ENCODE data around the gene FAM174B.

The FAM174B gene

DNA sequence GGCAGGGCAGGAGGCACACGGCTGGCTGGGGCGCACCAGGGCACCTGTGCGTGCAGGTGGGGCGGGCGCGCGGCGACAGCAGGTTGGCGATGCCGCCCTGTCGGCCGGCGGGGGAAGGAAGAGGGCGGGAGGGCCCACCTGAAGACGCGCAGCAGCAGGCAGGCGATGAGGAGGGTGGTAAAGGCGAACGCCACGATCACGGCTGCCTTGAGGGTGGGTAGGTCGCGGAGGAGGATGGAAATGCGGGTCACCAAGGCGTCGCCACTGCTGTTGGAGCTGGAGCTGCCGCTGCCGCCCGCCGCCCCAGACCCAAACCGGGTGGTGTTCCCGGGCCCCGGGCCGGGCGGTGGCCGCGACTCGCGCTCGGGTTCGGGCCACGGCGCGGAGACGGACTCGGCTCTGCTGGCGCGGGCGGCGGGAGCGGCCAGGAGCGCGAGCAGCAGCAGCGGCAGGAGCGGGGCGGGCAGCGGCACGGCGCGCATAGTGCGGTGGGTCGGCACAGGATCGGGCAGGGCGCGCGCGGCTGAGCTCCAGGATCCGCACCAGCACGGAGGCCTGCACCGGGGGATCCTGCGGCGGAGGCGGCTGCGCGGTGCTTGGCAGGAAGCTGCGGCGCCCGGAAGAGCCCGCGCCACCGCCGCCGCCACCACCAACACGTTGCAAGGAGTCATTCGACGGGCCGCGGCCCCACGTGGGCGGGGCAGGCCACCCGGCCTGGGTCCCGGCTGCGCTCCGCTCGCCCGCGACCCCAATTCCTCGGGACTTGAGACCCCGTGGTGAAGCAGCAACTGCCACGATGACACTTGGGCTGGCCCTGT, at the start of gene FAM174B:
TSS of gene FAM174B (minus strand) at position 598 of the 818 bp plus-strand sequence.
- peak; percentile 4 for DNase-seq (ENCODE audit: low read depth)

DNA sequence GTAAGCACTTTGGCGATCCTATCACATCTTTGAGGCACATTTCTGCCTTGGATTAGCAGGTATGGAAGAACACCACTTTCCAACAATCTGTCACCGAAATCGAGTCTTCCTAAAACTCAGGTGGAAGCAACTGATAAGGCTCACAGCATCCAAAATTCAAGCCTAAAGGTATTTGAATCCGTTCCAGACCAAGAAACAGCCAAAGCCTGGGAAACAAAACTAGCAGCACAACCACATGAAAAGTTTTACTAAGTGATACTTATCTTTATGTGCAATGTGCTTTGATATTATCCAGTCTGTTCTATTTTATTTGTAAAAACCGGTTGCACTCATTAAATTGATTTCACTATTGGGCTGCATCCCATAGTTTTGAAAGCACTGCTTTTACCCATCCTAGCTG, 40.5 kb upstream of the FAM174B start:
- DNase-seq (ENCODE audit: low read depth): no peak

DNA sequence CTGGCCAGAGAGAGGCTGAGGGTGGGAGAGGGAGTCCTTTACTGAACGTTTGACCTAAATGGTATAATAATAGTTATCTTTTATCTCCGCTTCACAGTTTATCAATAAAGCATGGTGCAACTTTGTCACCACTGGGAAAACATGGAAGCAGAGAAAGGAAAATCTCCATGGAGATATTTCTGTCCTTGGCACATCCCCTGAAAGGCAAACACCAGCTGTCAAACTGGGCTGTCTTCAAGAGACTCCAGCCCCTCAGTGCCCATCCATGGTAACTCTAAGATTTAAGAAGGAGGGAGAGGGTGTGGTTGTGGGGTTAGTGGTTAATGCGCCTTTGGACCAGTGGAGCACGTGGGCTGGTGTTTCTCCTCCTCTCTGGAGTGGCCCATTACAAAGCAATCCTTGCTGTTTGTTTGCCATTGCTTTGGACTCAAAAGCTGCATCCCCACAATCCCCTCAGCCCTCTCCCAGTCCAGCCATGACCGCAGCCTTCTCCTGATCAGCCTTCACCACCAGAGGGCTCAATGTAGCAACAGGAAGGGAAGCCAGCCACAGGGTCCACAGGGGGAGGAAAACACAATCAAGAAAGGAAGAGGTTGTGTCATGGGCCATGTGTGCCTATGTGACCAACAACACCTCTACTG, 38.2 kb upstream of the FAM174B start:
- no peak for DNase-seq (ENCODE audit: low read depth)

DNA sequence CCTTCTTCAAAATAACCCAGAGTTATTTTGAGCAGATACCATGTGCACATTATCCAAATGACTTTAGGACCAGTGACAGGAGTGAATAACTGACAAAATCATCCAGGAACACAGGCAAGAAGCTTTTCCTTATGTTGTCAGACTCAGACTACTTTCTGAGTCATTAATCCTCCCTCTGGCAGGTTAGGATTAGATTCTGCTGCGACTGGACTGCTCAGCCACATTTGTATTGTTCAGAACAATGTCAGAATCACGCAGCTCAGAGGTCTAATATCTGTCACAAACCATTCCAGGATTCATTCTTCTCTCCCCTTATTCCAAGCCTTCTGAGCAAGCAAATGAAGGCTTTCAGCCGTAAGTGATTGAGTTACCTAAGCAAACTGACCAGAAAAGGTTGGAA, 34.8 kb upstream of the FAM174B start:
- DNase-seq (ENCODE audit: low read depth): no peak

DNA sequence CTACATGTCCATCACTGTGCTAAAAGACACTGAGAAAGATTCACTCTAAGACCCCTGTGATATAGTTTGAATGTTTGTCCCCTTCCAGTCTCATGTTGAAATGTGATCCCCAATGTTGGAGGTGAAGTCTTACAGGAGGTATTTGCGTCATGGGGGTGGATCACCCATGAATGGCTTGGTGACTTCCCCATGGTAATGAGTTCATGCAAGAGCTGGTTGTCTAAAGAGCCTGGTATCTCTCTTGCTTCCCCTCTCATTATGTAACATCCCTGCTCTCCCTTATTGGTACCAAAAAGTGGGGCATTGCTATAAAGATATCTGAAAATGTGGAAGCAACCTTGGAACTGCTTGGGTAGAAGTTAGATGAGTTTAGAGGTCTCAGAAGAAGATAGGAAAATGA, 32.2 kb upstream of the FAM174B start:
- no peak for DNase-seq (ENCODE audit: low read depth)

DNA sequence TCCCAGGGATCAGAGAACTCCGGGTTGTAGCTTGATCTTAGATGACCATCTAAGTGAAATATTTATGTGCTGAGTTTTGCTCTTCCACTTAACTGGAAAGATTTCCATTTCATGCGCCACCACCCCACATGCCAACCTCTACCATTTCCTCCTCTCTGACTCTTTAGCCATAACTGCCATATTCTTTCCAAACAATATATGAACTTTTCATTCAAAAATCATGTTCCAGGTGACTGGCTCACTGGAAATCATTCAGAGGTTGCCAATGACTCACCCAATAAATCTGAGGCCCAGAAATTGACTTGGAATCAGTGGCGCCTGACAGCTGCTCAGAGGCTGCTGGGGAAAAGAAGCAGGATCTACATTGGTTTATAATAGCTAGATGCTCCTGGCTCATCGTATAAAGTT, 31.6 kb upstream of the FAM174B start:
- no peak for DNase-seq (ENCODE audit: low read depth)

DNA sequence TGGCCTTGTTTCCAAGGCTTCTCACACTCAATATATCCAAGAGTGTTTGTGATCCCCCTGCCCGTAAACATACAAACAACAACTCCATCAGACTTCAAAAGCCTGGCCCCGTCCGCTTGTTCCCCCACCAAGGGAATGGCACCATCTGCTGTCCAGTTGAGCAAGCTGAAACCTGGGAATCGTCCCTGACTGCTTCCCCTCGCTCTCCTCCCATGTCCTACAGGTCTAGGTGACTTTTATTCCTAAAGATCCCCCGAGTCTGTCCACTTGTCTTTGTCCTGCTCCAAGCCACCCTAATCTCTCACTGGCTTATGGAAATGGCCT, 27.9 kb upstream of the FAM174B start:
- no peak for DNase-seq (ENCODE audit: low read depth)

DNA sequence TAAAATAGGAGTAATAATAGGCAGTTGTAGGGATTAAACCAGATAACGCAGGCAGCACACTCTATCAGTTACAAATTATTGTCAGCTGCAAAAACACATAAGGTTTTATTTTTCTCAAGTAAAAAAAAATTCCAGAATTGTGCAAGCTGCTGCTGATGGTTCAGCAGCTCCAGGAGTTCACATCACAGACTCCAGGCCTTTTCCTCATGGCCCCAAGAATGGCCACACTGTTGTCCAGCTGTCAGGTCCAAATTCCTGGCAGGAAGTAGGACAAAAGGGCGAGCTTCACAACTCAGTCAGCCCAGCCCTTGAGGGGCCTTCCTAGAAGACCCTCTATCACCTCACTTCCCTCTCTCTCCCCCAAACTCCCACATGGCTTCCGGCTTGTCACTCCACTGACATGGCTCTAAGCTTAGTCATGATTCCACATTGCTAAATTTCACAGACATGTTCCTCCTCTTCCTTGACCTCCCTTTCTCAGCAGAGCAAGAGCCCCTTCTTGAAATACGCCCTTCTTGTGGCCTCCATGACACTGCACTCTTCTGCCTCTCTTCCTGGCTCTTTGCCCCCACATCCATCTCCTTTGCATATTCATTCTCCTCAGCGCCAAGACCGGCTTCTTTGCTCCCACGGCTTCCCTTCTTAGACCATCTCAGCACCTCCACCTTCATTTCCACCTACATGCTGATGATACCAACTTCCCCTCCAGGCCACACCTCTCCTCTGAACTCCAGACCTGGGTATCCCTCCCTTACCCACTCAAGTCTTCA, 27.4 kb upstream of the FAM174B start:
- no peak for DNase-seq (ENCODE audit: low read depth)

DNA sequence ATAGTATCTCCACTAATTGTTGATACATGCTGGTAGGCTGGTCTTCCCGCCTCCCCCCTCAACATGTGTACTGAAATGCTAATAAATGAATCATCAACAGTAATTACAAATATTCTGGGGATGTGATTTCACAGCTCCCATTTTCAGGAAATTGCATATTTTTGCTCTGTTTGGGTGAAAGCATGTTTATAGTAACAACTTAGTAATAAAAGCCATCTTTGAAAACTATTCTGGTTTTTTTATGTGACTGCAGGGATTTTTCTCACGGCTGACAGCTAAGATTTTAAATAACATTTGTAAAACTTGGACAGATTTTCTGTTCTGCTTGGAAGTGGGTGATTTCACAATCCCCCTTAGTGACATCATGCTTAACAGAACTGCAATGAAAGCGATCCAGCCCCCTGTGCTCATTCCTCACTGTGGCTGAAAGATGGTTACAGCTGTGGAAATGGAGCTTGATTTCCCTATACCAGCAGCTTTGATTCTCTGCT, 25.6 kb upstream of the FAM174B start:
- no peak for DNase-seq (ENCODE audit: low read depth)

DNA sequence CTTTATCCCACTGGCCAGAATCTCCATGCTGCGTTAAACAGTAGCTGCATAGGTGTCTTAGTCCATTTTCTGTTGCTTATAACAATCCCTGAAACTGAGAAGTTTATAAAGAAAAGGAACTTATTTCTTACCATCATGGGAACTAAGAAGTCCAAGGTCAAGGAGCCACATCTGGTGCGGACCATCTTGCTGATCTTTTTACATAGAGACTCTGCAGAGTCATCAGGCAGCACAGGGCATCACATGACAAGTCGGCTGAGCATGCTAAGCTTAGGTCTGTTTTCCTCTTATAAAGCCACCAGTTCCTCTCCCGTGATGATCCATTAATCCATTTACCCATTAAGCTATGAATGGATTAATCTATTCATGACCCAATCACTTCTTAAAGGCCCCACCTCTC, 22.4 kb upstream of the FAM174B start:
- DNase-seq (ENCODE audit: low read depth): no peak

DNA sequence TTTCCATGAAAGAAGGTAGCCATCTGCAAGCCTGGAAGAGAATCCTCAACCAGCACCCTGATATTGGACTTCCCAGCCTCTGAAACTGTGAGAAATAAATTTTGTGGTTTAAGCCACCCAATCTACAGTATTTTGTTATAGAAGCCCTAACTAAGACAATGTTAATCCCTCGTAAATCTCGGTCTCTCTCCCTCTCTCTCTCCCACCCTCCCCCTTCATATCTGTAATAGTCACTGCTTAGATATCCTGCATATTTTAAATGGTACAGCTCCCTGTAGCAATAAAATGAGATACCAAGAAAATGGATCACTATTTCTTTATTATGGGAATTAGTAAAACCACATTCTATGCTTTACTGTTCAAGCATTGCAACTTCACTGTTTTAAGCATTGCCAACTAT, 21.0 kb upstream of the FAM174B start:
- no peak for DNase-seq (ENCODE audit: low read depth)

DNA sequence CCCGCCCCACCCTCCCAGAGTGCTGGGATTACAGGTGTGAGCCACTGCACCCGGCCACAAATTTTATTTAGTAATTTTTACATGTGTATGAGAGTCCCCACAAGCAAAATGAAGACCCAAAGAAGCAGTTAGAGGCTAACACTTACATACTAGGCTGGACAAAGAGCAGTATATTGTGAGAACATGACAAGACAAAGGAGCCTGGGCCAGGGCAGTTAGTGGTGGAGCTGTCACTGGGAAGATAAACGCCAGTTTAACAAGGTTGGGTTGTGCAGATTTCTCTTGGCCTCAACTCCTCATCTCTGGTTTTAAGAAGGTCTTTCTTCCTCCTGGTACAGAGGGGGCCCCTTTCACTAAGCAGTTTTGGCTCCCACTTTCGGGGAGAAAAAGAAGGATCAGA, 19.9 kb upstream of the FAM174B start:
- DNase-seq (ENCODE audit: low read depth): no peak

DNA sequence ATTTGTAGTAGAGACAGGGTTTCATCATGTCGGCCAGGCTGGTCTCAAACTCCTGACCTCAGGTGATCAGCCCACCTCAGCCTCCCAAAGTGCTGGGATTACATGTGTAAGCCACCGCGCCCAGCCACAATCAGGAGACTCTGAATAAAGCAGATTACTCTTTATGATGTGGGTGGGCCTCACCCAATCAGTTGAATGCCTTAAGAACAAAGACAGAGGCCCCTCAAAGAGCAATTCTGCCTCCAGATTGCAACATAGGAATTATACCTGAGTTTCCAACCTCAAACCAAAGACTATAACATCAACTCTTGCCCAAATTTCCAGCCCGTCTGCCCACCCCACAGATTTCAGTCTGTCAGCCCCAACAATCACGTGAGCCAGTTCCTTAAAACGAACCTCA, 18.8 kb upstream of the FAM174B start:
- DNase-seq (ENCODE audit: low read depth): no peak

DNA sequence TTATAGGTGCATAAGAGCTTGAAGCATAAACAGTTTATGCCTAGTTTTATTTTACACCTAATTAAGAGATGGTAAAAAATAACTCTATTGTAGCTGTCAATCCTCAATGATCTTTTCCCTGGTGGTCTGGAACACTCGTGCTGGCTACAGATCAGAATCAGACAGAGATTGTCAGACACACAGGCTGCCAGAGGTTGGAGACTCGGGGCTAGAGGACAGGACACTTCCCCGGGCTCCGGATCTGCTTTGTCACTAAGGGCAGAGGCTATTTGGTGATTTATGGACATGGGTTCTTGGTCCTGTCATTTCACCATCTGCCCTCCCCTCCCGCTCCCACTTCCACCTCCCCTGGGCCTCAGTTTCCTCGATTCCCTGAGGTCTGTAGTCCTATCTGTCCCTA, 16.5 kb upstream of the FAM174B start:
- no peak for DNase-seq (ENCODE audit: low read depth)

DNA sequence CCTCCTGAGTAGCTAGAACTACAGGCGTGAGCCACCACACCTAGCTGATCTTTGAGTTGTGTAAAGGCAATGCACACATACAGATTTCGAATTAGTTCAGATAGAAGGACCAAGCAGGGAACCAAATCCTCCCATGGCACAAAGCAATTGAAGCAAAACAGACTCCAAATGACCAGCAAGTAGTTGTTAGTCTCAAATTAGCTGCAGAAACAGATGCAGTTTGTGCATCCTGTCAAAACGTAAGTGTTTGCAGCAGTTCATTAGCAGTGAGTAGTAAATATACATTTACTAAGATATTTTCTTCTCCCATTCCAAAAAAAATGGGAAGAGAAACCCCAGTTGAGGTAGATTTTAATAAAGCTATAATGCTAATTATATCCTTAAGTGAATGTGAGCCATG, 15.8 kb upstream of the FAM174B start:
- no peak for DNase-seq (ENCODE audit: low read depth)

DNA sequence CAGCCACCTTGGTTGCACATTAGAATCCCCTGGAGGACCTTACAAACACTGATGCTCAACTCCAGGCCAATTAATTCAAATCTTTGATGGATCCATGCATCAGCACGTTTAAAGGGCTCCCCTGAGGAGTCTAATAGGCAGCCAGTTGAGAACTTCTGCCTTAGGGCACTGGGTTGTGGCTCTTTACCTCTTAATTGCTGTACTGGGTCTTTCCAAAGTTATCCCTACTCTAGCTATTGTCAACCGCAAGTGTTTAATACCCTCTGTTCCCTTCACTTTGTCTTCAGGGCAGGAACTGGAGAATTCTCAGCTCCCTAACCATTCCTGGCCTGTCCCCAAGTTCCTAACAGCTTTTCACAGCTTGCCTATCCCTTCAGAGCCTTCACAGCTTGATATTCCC, 15.0 kb upstream of the FAM174B start:
- no peak for DNase-seq (ENCODE audit: low read depth)

DNA sequence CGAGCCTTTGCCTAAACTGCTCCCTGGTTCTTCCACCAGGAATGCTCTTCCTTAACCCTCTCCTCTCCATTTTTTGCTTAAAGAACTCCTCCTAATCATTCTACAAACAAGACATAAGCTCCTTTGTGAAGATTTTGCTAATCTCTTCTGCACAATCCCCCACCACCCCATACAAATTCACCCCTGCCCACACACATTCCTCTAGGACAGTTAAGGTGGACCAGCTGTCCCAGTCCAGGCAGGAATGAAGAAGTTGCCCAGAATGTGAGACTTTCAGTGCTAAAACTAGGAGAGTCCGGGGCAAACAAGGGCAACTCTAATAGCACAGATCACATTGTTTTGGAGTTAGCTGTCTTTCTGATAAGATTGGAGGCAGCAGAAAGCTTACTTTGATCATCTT, 13.9 kb upstream of the FAM174B start:
- DNase-seq (ENCODE audit: low read depth): no peak

DNA sequence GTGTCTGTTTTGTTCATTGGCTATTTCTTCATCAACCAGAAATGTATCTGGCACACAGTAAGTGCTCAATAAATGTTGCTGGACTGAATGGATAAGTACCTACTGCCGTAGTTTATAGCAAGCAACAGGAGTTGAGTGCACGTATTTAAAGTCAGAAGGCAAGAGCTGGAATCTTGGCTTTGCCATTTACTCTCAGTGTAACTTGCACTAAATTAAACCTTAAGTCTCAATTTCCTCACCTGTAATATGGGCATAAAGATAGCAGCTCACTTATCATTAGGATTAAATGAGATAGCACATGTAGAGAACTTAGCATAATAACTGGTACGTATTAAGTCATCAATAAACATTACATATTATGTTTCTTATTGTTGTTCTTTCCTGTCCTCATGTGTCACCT, 13.0 kb upstream of the FAM174B start:
- no peak for DNase-seq (ENCODE audit: low read depth)

DNA sequence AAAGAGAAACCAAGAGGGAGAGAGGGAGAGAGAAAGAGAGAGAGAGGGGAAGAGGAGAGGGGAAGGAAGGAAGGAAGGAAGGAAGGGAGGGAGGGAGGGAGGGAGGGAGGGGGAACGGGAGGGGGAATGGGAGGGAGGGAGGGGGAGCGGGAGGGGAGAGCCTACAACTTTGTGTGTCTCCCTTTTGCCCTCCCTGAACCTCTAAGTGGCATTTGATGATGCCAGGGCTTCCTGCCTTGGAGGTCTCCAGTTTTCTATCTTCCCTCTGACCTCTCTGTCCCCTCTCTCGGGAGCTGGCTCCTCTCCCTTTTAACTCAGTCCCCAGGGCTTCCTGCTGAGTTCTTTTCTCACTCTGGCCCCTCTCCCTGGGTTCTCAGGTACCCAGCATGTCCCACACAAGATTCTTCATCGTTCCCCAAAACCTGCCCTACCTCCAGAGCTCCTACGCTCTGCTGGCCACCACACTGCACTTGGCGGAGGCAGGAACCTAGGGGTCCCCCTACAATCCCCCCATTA, 12.5 kb upstream of the FAM174B start:
- no peak for DNase-seq (ENCODE audit: low read depth)

DNA sequence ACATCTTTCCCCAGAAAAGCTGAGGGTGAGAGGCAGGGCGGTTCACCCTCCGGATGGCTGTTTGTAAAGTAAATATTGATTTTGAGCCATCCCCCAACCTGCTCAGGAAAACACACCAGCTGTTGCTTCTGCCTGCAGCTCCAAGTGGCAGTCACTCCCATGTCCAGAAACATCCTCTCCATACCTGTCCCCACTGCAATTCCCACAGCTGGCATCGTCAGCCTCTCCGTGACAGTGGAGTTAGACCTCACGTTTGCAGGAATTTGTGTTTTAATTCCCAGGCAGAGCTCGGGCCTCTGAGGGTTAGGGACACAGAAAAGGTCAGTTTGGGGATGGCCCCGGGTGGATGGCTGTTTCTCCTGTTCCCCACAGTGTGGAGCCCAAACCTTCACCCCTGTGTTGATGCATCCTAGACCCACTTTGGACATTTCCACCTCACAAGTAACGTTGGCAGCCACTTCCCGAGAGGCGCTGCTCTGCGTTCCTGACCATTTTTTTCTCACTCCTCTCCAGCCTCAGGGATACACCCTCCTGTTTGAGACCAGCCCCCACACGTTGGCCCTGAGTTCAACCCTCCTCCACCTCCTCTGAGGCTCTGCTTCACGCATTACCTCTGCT, 11.8 kb upstream of the FAM174B start:
- no peak for DNase-seq (ENCODE audit: low read depth)

DNA sequence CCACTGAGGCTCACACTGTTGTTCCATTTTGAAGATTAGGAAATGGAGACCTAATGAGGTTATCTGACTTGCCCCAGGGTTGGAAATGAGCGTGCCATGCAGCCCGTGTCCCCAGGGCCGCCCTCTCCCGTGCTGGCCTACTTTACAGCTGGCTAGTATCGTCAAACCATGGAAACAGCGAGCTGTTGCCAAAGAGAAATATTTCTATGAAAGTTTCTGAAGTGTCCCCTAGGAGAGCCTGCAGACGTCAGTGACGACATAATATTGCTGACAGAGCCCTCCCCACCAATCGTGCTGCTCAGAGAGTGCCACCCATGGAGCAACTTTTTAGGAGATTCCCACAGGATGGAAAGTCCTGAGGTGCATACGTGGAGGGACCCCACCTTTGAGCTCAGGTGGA, 11.2 kb upstream of the FAM174B start:
- no peak for DNase-seq (ENCODE audit: low read depth)

DNA sequence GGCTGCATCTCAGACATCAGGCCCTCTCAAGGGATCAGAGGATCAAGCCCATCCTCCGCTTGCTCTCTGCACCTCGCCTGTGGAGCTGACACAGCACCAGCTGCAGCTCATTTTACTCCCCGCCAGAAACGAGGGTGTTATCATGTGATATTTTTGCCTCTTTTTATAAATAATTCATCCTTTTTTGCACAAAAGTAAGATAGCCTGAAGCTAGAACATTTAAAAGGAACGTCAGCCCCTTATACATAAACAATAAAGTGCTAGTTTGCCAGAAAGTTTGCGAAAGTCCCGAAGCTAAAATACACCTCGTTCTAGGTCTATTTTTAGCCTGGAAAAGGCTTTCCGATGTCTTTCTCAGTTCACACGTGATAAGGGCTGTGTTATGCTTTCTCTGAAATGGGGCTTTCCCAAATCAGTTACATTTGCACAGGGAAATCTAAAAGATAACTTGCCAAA, 9.6 kb upstream of the FAM174B start:
- no peak for DNase-seq (ENCODE audit: low read depth)

All from stimulated activated CD8-positive, alpha-beta memory T cell treated with anti-CD3 and anti-CD28 coated beads, Interleukin-7, amount 100 ng/mL, for 24 hours (primary cell).